CD4-positive, alpha-beta T cell treated with Interleukin-4 for 4 hours (primary cell): ENCODE data around the gene EGLN3.
"Not testable (repeated sequence)": the region's sequence is repeated elsewhere in the genome, so short reads cannot be mapped to it uniquely, and the experiment has no call there.

ENCODE experiments used
- DNase-seq: peaks from one replicate; pipeline ENCODE4 v3.0.0-alpha.2; 2020

EGLN3 gene

DNA sequence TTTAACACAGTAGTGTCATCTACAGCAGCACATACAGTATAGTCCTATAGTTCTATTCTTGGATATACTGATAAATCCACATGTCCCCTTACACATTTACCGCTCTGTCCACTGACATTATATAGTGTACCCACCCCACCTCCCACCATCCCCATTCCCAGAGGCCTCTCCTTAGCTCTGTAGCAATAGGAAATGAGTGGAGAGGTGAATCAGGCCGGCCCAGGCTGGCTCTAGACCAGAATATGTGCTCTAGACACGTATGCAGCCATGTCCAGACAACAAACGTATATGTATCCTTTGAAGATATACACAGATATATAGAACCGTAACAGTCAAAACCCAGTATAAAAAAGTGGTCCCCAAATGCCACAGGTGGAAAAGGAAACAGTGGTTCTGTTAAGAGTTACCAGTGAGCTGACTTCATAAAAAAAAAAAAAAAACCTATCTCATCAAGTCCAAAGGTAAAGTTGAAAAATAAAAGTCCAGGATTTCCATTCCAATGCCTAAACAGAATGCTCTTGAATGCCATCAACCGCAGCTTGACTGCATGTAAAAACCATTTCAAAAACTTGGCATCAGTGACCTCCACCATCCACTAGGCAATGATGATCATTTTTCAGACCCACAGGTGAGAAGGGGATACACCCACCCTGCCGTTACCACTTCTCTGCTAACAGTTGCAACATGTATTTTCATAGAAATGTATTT is 16.7 kb downstream of the EGLN3 start:
- DNase-seq: no peak

DNA sequence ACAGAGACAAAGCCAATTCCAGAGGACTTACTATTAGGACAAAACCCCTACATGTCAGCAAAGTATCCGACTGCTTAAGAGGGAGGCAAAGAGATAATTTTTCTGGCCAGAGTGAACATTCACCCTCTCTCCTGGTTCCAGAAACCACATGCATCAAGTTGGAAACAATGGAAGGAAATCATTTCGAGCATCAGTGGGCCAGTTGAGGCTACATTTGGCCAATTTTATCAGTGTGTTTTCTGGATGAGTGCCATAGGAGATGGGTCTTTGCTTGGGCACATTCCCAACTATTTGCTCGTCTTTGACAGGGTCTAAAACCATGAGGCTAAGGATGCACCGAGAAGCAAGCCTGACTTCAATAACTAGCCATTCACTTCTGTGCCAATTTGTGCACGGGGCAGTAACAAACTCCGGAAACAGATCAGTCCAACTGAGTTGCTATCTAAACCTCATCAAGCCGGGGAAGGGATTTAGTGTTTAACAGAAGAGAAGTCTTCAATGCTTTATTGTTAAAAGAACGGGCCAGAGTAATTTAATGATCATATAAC is 17.4 kb downstream of the EGLN3 start:
- no peak for DNase-seq

DNA sequence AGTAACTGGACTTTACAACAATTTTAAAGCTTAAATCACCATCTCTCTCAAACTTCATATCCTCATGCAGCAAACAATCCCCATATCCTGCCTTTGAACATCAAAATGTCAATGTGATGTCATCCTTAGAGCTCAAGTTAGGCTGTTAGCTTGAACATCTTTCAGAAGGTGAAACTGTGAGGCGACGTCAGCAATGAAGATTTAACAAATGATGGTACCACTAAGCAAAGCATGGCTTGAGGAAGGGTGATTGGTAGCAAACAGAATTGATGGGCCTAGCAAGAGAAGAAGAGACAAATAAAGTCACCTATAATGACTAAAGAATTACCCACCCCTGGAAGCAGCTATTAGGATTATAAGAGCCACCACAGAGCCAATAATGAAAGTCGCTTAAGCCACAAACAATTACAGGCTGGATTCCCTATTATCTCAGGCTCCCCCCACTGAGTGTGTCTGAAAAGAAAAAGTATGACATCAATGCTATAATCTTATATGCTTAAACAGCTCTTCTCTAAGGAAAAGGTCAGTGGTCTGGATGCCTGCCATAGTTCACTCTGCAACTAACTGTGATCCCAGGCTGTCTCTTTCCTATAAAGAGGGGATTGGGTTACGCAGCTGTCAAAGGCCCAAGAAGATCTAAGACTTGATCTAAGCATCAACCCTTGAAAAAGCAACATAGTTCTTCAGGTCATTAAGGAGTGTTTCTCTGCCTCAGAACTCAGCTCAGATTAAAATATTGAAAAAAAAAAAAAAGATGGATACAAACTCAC is 18.1 kb downstream of the EGLN3 start:
- no peak for DNase-seq

DNA sequence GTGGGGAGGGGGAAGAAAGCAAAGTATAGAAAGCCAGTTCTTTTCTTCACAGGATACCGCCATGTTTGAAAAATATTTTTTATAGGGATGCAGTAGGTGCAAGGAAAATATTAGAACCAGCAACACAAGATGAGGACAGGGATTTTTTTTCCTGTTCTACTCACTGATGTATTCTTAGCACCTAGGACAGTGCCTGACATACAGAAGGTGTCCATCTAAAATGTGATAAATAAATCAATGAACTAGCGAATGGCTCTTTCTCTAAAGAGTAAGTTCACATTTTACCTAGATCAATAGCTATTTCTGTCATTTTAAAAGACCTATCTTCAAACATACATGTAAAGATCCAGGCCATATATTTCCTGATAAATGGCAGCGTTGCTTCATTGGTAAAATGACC is 18.8 kb downstream of the EGLN3 start:
- no peak for DNase-seq

DNA sequence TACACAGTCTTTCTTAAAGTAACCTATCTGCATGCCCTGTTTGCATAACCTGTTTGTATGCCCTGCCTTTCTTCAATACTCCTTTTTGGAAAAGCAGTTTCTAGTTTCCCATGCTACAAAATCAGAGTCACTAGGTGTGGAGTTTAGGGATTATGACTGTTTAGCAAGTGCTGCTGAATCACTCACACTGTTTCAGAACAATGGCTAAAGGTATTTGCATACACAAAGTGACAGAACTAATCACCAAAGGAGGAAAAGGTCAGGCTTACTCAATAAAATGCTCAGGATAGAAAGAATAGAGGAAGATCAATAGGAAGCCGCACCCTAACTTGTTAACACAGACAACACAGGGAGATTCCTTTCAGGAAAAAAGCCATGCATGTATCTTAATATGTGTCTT is 19.4 kb downstream of the EGLN3 start:
- DNase-seq: no peak

DNA sequence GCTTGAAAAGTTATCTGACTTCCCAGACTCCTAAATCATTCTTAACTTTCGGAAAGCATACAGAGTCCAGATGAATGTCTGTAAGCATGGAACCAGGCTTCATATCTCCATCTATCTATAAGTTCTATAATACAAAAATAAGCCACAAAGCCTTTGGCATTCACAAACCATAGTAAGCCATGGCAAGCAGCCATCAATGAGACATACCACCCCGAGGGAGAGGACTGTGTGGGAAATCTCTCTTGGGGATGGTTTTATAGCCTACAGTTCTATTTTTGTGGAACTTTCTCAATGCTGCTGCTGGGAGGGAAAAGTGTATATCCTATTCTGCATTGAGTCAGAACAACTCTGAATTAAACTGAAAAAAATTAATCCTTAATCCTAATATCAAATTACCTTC is 20.4 kb downstream of the EGLN3 start:
- no peak for DNase-seq

DNA sequence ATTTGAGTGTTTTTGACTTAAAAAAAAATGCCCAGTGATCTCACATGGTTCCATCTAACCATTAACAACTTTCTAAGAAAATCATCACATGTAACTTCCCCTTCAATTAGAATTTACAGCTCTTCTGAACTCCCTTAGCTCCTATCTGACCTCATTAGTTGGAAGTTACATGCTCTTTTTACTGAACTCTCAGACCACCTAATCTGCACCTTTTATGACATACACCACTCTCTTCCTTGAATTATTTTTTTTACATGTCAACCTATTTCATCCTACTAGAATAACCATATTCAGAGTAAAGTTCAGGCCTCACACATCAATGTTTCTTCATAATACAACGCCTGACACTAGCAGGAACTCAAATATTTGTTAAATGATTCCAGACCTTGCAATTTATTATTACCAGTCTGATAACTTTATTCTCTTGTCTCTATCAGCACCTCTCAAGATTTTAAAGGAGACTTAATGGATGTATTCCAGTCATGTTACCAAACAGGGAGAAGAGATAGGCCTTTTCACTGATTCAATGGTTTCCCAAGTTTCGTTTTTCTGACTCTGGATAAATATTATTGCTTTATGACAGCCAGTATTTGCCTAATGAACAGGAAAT is 21.0 kb downstream of the EGLN3 start:
- no peak for DNase-seq

DNA sequence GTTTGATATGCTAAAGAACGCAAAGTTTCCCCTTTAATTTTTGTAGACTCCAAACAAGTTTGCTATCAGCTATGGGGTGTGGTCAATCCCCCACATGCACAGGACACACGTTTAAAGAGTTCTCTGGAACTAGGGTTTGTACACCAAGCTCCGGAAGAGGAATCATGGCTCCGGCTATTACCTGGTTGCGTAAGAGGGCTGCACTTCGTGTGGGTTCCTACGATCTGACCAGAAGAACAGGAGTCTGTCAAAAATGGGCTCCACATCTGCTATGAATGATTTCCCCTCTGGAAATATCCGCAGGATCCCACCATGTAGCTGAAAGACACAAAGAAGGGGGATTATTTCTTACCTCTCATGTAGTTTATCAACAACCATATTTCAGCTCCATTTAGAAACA is 22.0 kb downstream of the EGLN3 start:
- no peak for DNase-seq

DNA sequence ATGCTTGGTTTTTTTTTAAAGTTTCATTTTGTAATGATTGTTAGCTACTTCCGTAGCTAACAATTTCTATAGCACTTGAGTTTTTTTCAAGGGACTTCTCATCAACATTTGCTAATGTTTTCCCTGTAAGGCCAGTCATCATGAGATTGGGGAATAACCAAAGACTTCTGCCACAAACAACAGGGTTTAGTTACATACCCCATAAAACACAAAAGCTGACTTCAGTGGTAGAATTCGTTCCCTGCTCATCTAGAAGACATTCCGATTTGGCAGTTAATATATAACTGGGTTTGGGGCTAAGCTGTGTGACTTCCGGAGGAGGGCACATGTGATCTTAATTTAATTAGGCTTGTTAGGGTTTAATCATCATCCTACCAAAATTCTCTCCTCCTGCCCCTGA is 22.9 kb downstream of the EGLN3 start:
- no peak for DNase-seq

DNA sequence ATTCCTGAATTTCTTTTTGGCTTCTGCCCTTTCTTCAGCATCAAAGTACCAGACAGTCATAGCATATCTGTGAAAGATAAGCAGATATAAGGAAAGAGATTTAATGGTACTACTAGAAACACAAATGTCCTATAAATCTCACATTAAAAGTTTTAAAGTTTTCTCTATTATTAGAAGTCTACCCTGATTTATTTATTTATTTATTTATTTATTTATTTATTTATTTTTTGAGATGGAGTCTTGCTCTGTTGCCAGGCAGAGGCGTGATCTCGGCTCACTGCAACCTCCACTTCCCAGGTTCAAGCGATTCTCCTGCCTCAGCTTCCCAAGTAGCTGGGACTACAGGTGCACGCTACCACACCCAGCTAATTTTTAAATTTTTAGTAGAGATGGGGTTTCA is 23.9 kb downstream of the EGLN3 start:
- DNase-seq: not testable (repeated sequence)

DNA sequence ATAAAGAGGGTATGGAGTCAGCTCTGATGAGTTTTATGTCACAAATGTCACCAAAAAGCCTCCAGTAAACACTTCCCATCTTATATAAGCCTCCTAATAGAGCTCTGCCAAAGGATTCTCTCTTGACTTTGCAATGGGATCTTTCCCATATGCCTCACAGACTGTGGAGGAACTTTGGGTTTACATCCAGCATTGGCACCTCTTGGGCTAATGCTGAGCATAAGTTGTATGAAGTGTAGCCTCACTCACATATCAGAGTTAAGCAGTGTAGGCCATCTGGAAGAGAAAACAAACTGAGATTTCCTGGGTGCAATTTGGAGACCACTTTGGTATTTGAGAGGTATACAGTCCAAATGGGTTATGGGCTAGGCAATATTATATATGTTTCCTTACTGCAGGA is 24.9 kb downstream of the EGLN3 start:
- no peak for DNase-seq

DNA sequence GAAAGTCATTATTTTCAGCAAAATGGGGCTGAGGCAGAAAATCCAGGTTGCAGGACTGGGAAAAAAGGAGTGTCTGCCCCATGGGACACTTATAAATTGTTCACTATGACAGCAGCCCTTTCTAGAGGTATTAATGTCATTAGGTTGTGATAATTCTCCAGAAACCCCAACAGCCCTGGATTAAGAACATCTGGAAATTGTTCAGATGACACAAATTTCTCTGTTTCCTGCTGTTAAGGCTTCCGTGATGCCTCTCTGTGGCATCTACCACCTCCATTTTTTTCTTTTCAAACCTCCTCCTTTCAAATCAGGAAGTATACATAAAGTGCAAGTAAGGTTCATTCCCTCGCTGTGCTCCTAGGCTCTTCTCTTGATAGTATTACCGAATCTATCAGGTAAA is 25.6 kb downstream of the EGLN3 start:
- DNase-seq: no peak

DNA sequence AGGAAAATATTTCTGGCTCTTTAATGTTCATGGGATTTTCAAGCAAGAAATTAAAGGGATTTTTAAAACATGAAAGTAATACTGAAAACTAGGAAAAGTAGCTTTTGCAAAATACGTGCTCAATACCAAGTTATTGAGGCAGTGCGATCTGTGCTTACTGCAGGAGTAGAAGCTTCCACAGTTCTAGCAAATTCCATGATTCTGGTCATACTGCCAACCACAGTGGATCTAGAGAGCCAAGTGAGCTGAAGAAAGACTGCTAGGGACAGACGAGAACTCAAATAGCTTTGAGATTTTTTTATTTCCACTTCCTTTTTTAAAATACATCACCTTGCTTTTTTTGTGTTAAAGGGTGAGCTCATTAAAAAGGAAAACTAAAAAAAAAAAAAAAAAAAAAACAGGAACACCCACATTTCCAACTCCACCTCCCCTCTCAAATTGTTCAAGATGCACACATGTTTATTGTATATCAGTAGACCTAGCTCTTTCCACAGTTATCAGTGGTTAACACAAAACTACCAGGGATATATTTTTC is 26.2 kb downstream of the EGLN3 start:
- DNase-seq: no peak

DNA sequence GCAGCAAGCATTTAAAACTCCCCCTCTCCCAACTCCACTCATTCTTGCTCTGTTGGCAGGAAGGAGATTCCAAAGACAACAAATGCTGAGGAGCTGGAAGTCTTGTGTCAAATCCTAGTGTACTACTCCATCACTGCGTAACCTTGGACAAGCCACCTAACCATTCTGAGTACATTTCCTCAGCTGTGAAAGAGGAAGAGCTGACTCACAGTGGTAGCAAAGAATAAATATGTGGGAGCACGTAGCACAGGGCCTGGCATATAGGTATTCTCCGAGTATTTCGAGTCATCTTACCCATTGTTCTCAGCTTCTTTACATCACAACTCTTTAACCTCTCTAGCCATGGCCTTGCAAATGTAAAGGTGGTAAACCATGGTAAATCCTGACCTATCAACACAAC is 28.7 kb downstream of the EGLN3 start:
- no peak for DNase-seq

DNA sequence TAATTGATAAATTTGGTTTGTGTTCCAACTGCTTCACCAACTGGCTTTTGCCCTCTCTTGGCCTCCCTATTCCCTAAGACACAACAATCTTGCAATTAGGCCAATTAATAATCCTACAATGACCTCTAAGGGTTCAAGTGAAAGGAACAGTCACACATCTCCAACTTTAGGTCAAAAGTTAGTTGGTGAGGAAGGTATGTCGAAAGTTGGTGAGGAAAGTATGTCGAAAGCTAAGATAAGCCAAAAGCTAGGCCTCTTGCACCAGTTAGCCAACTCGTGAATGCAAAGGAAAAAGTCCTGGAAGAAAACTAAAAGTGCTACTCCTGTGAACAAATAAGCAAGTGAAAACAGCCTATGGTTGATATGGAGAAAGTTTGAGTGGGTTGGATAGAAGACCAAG is 32.6 kb downstream of the EGLN3 start:
- DNase-seq: no peak

DNA sequence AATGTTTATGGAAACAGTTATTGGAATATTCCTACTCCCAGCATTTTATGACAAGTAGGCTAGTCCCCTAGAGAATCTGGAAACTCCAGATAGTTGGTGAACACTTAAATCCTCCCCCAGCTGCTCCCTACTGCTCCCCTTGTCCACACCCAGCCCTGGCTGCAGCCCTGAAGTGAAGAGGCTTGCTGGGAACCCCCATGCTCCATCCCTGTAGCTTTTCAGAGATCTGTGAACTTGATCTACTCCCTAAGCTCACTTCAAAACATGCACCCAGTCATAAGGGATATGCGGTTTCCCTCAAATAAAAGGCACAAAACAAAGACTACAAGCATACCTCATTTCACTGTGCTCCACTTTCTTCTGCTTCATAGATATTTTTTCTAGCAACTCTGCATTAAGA is 33.2 kb downstream of the EGLN3 start:
- no peak for DNase-seq

DNA sequence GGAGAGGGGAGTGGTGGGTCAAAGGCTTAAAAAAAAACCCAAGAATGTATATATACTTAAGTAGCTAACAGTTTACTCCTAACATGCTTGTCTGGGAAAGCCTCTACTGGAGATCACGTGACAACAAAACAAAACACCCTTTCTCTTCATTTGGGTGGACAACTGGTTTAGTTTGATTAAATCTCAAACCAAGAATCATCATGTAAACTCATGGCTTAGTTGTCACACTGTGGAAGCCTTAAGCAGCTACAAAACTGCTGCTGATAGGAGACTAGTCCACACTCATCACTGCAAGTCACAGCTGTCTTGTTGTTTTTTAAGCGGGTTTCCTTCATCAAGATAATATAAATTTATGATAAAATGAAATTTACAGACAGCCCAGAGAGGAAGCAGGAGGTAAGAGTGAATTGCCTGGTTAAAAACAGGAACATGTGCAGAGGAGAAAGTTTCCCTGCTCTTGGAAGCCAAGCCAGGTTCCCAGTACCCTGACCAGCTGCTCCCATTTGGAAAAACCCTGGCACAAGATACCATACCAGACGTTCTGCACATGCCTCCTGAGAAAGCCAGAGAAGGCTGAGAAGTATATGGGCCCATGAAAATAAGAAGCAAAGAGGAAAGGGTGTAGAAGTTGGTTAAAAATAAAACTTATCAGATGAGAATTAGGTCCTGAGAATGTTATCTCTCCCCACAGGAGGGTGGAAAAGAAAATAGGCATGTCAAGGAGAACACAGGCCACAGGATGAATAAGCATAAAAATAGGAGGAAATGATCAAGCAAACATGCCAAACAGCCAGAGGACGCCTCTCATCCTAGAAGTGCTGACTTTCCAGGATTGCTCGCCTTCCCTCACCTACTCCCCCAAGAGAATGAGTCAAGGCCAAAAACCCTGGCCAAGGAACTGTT is 34.0 kb downstream of the EGLN3 start:
- DNase-seq: no peak

DNA sequence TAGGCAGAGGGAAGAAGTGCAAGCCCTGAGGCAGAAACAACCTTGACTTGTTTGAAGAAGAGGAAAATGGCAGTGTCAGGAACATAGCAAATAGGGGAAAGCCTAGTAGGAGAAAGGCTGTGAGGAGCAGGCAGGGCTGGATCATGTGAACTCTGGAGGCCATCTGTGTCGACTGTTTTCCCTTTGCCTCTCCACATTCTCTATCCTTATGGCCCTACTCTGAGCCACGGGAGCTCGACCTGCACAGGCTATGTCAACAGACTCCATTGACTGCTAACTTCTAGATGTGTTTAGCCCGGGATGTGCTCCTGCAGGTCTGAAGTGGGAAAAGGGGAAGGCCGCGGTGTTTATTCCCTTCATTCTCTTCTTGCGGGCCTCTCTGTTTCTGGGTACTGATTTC is 35.2 kb downstream of the EGLN3 start:
- no peak for DNase-seq

DNA sequence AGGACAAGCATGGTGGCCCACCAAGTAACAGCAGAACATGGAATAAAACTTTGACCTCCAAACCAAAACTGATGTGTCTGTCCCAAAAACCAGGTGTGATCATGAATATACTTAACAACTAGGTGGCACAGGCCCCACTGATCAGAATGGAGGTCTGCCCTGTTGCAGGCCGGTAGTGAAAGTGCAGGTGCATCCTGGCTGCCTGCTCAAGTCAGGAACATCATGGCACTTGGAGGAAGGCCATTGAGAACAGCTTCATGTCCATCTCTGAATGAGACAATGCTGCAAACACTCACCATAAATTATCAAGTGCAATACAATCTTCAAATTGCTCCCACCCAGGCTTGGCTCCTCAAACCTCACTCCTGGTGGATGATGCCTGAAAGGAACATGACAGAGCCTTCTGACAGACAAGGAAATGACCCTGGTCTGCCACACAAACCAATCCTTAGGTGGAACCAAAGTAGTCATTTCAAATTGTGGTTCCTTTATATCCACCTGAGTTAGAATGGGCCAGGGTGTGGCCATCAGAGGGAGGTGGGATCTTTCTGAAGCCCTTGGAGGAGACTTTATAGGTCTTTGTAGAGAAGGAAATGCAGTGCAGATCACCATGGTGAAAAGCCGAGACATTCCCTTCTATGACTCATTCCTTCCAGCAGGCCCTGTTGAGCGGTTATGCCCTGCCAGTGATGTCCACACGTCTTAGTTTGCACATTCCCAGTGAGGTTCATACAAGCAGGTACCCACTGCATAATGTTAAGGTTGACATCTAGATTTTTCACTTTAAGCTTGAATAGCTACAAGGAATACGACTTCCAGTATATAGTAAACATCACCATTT is 36.0 kb downstream of the EGLN3 start:
- no peak for DNase-seq

DNA sequence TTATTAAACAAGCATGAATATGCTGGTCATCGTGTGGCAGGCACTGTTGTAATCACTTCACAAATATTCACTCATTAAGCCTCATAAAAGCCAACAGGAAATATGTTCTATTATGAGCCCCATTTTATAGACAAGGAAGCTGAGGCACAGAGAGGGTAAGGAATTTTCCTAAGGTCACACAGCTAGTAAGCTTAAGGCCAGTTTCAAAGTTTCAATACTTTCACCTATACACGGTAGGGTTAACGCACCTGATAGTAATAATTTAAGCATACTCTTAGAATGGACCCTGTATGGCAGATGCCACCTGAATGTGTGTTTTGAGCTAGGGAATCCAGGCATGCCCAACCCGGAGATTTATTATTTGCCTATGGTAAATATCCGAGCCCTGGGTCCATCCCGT is 39.8 kb downstream of the EGLN3 start:
- no peak for DNase-seq

DNA sequence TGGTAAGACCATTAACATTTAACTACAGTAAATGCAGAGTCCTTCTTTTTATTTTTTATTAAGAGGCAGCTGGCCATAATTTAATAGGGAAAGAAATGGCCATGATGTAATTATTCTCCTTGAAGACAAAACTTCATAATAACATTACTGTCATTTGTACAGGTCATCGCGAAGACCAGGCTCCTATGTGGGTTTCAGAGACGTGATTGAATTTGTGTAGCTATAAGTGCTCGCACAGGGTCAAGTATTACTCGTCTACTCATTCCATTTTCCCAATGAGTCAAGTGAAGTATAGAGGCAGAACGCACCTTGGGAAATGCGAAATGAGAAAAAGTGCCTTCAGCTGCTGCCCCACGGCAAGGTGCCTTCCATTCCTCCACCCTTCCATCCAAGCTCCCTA is 40.4 kb downstream of the EGLN3 start:
- DNase-seq: no peak
